Endothelial cell of umbilical vein (primary cell): ENCODE results near the gene EDN2. TPM values are rescaled to one million over a fixed set of nuclear protein-coding genes. Genes with fewer than 3 reads are reported as not detected.

Experiments
- BruUV-seq: library from RNA; stranded (reverse); fragments of 400-500 nt; replicated peaks from 2 replicates; lab custom pipeline; 2021; lab: Mats Ljungman, UMichigan
- CTCF ChIA-PET: fragments of 300-600, 350-600 bp; sonication (Branson Sonifier 250); formaldehyde crosslinking; loops from one replicate; lab custom pipeline; 2021; ENCODE audit warnings: antibody characterized with exemption, inconsistent platforms; lab: Charles Lee
- POLR2A ChIA-PET: fragments of 300-600, 350-600 bp; sonication (Branson Sonifier 250); formaldehyde crosslinking; loops from one replicate; lab custom pipeline; 2021; ENCODE audit warnings: antibody characterized with exemption, inconsistent platforms; lab: Charles Lee
- DNase-seq: peaks from one replicate; pipeline ENCODE4 v3.0.0-alpha.2; 2011; ENCODE audit warnings: low read depth, low spot score
- FAIRE-seq: peaks from 2 replicates; lab custom pipeline; 2011; peaks lifted over from hg19 to GRCh38; lab: Jason Lieb, UNC
- H2AFZ ChIP-seq: 2 replicates; pipeline ENCODE4 v1.6.0; 2012; ENCODE audit warnings: low read depth, low read length, control low read depth, inconsistent platforms
- H3K27ac ChIP-seq: 2 replicates; pipeline ENCODE4 v1.5.1; 2011; ENCODE audit warnings: low read depth, mild to moderate bottlenecking, control low read depth, low read length, moderate library complexity; ENCODE audit not compliant: insufficient read depth
- H3K27me3 ChIP-seq, 2 experiments: 2 replicates each; pipeline versions ENCODE4 v1.6.0 to v1.6.1; 2011; ENCODE audit warnings: low read length in 2 of 2, mixed read lengths in 1 of 2; ENCODE audit not compliant: control insufficient read depth in 2 of 2, insufficient read depth in 2 of 2
- H3K36me3 ChIP-seq, 2 experiments: 2 replicates in 1 of 2; 3 replicates in 1 of 2; pipeline ENCODE4 v1.5.1; 2011; ENCODE audit warnings: low read length in 2 of 2, mild to moderate bottlenecking in 1 of 2, moderate library complexity in 1 of 2; ENCODE audit not compliant: control insufficient read depth in 2 of 2, insufficient read depth in 2 of 2; ENCODE audit errors: extremely low read depth in 1 of 2
- H3K4me1 ChIP-seq: 3 replicates; pipeline ENCODE4 v1.5.1; 2011; ENCODE audit warnings: mild to moderate bottlenecking, low read length; ENCODE audit not compliant: control insufficient read depth, insufficient read depth; ENCODE audit errors: extremely low read depth
- H3K4me2 ChIP-seq: 2 replicates; pipeline ENCODE4 v1.6.1; 2011; ENCODE audit warnings: low read length, control low read depth, mixed read lengths; ENCODE audit not compliant: insufficient read depth
- H3K4me3 ChIP-seq, 3 experiments: fragments of 200-600 bp in 1 of 3; sonication (generic), shearing (Covaris generic) in 1 of 3; replicated peaks in 1 of 3; 2 replicates each; pipeline ENCODE4 v1.5.1; 2011 to 2016; ENCODE audit warnings: control low read depth in 3 of 3, low read length in 3 of 3, mild to moderate bottlenecking in 2 of 3, inconsistent platforms in 1 of 3, low read depth in 1 of 3, moderate library complexity in 1 of 3; ENCODE audit not compliant: insufficient read depth in 1 of 3
- H3K79me2 ChIP-seq: 2 replicates; pipeline ENCODE4 v1.6.0; 2012; ENCODE audit warnings: low read length, inconsistent platforms; ENCODE audit not compliant: control insufficient read depth, insufficient read depth
- H3K9ac ChIP-seq: replicated peaks from 2 replicates; pipeline ENCODE3; 2011; ENCODE audit warnings: low read length, control low read depth; ENCODE audit not compliant: insufficient read depth; ENCODE audit errors: extremely low read depth
- H3K9me1 ChIP-seq: replicated peaks from 3 replicates; pipeline ENCODE4 v1.6.0; 2011; ENCODE audit warnings: mild to moderate bottlenecking, low read length; ENCODE audit not compliant: control insufficient read depth, insufficient read depth; ENCODE audit errors: extremely low read depth
- H3K9me3 ChIP-seq: replicated peaks from 2 replicates; pipeline ENCODE4 v1.5.1; 2012; ENCODE audit warnings: low read length, inconsistent platforms; ENCODE audit not compliant: control insufficient read depth, insufficient read depth
- H4K20me1 ChIP-seq: replicated peaks from 2 replicates; pipeline ENCODE3; 2011; ENCODE audit warnings: mild to moderate bottlenecking, low read length; ENCODE audit not compliant: control insufficient read depth, insufficient read depth; ENCODE audit errors: extremely low read depth
- CTCF ChIP-seq, 2 donors: IDR thresholded peaks; 1 replicate in 1 of 2; 2 replicates in 1 of 2; pipeline ENCODE4 v1.5.1; 2011; ENCODE audit warnings: low read length in 2 of 2, mild to moderate bottlenecking in 2 of 2, moderate library complexity in 2 of 2, control low read depth in 1 of 2, inconsistent platforms in 1 of 2, low read depth in 1 of 2; ENCODE audit not compliant: insufficient read depth in 1 of 2; ENCODE audit errors: extremely low read depth in 1 of 2
- EZH2 ChIP-seq: IDR thresholded peaks from 2 replicates; pipeline ENCODE4 v1.6.1; 2012; ENCODE audit warnings: borderline replicate concordance, low read depth, mild to moderate bottlenecking, moderate library complexity, low read length, inconsistent platforms; ENCODE audit not compliant: severe bottlenecking
- FOS ChIP-seq: IDR thresholded peaks from 2 replicates; pipeline ENCODE4 v1.6.1; 2011; ENCODE audit warnings: mild to moderate bottlenecking, low read length, moderate library complexity, borderline replicate concordance; ENCODE audit not compliant: insufficient read depth
- GATA2 ChIP-seq: IDR thresholded peaks from 2 replicates; pipeline ENCODE4 v1.7.0; 2011; ENCODE audit warnings: low read depth, mild to moderate bottlenecking, moderate library complexity, mixed read lengths, low read length; ENCODE audit not compliant: insufficient read length, insufficient read depth
- JUN ChIP-seq: IDR thresholded peaks from 2 replicates; pipeline ENCODE4 v1.6.1; 2011; ENCODE audit warnings: borderline replicate concordance, low read depth; ENCODE audit not compliant: insufficient read length, insufficient read depth
- MYC ChIP-seq: IDR thresholded peaks from one replicate; pipeline ENCODE4 v1.6.1; 2011; ENCODE audit warnings: mild to moderate bottlenecking, low read depth, low read length
- POLR2A ChIP-seq: IDR thresholded peaks from 2 replicates; pipeline ENCODE4 v1.6.1; 2012; ENCODE audit warnings: low read depth, mild to moderate bottlenecking, control low read depth, low read length
- dilution Hi-C: fragments of 300-500 bp; cut with MboI; formaldehyde crosslinking; loops from one replicate; pipeline ENCODE4 v1.15.0; 2019; ENCODE audit warnings: low sequenced_read_pairs; ENCODE audit not compliant: extremely low pct_ligation_motif_present
- intact Hi-C: fragments of 100-400 bp; cut with micrococcal nuclease; formaldehyde crosslinking; loops from one replicate; pipeline ENCODE4 v1.10.0; 2022
- polyA plus RNA-seq, 4 experiments: library from polyadenylated mRNA; depleted of rRNA in 3 of 4; stranded (reverse) in 3 of 4; unstranded in 1 of 4; fragments of >200 nt; gene quantifications; 2 replicates each; pipeline versions ENCODE4 v1.2.1 to v1.2.3, GENCODE V29; 2011 to 2012; ENCODE audit warnings: missing spikeins in 1 of 4
- total RNA-seq: library from RNA; stranded (reverse); gene quantifications from 2 replicates; pipeline ENCODE4 v1.2.3, GENCODE V29; 2021

Gene EDN2
- total and polyA plus RNA-seq, 2 donors (not counting 3 experiments of a cell fraction or from before 2014, with no cell fraction given), result not detected

- dilution Hi-C loops, result no loop called here
- Histone ChIP-seq H4K20me1 (no peaks in the 10 kb centered on the region), H3K9ac (peak overlapping the region; percentile 51), H3K9me3 (no peaks in the 10 kb centered on the region), H2AFZ (peak overlapping the region; percentile 37), H3K9me1 (no peaks in the 10 kb centered on the region), H3K4me3 (peak overlapping the region in 1 of 3 experiments; percentile 12), H3K79me2 (no peaks in the 10 kb centered on the region), H3K27me3 (no peaks in the 10 kb centered on the region), H3K4me1 (peaks cover 22% of the 10 kb centered on the region), H3K4me2 (peak overlapping the region; percentile 48), H3K36me3 (no peaks in the 10 kb centered on the region), H3K27ac (peak overlapping the region; percentile 88)
- intact Hi-C loops, result no loop called here
- ChIA-PET POLR2A (interaction anchor here (1.3 kb wide), 1 partner anchor 21 kb away, joined by 3 read pairs; no protein-coding TSS in a partner anchor), CTCF (interaction anchor here (3.2 to 4.2 kb wide), 2 partner anchors 20 to 21 kb away, joined by 13 to 33 read pairs; no protein-coding TSS in a partner anchor)
- FAIRE-seq, result no peak
- BruUV-seq, result no TSS peak
- peak; percentile 45 for DNase-seq
- no peak for TF ChIP-seq GATA2
- TF ChIP-seq JUN, result no peak
- no peak for TF ChIP-seq POLR2A
- no peak for TF ChIP-seq EZH2
- no peak for TF ChIP-seq FOS
- TF ChIP-seq MYC, result no peak
- TF ChIP-seq CTCF (IDR thresholded peaks at IDR 0.05; ENCODE audit: extremely low read depth in 1 of 2, insufficient read depth in 1 of 2, low read depth in 1 of 2, low read length in 2 of 2), result peak in 1 of 2 donors; percentile 7
These were observed 10.9 kb upstream of the EDN2 start for GRCh38 chr1:41495210-41495948.
